Activated CD8-positive, alpha-beta T cell treated with anti-CD3 and anti-CD28 coated beads, Interleukin-2, amount 10 ng/mL, durations not matched to agents 7 days and 5 days (primary cell): ENCODE measurements around the gene DNAJC11. TPM values are rescaled to one million over a fixed set of nuclear protein-coding genes. Genes with fewer than 3 reads are reported as not detected.

ENCODE experiments used
- ATAC-seq: fragments of 150-1000 bp; cut with Tn5 transposase; one replicate; pipeline ENCODE4 v1.10.0; 2021; ENCODE audit warnings: moderate library complexity
- CTCF ChIA-PET: fragments of 350-600 bp; sonication (Branson Sonifier 250); formaldehyde crosslinking; loops from one replicate; lab custom pipeline; 2021; ENCODE audit warnings: antibody characterized with exemption; lab: Charles Lee
- POLR2A ChIA-PET: fragments of 350-600 bp; sonication (Branson Sonifier 250); formaldehyde crosslinking; loops from one replicate; lab custom pipeline; 2021; ENCODE audit warnings: antibody characterized with exemption; lab: Charles Lee
- DNase-seq: peaks from one replicate; pipeline ENCODE4 v3.0.0-alpha.2; 2020
- H3K27ac Mint-ChIP-seq: one replicate; pipeline ENCODE4 v1.8.0; 2021; ENCODE audit warnings: mild to moderate bottlenecking, mixed read lengths
- H3K27me3 Mint-ChIP-seq: one replicate; pipeline ENCODE4 v1.8.0; 2021; ENCODE audit warnings: low read depth, mixed read lengths
- H3K36me3 Mint-ChIP-seq: one replicate; pipeline ENCODE4 v1.8.0; 2021; ENCODE audit warnings: low read depth, mixed read lengths
- H3K4me1 Mint-ChIP-seq: one replicate; pipeline ENCODE4 v1.8.0; 2021; ENCODE audit warnings: low read depth, mixed read lengths
- H3K4me3 Mint-ChIP-seq: one replicate; pipeline ENCODE4 v1.8.0; 2021; ENCODE audit warnings: mild to moderate bottlenecking, mixed read lengths
- H3K9me3 Mint-ChIP-seq: one replicate; pipeline ENCODE4 v1.8.0; 2022; ENCODE audit warnings: mixed read lengths; ENCODE audit not compliant: insufficient read depth
- total RNA-seq, 2 experiments: library from RNA; stranded (reverse); gene quantifications; one replicate each; pipeline ENCODE4 v1.2.3, GENCODE V29; 2021

The DNAJC11 gene
- total RNA-seq, 2 experiments from 2014 or later = 47.2 to 48.8 TPM

- no peak overlapping the region for H3K27ac Mint-ChIP-seq
- CTCF ChIA-PET = no interaction called here
- no peak for DNase-seq
- H3K4me3 Mint-ChIP-seq = no peak overlapping the region
- H3K9me3 Mint-ChIP-seq = no peaks in the 10 kb centered on the region
- POLR2A ChIA-PET = no interaction called here
- ATAC-seq = no peak
- no peaks in the 10 kb centered on the region for H3K27me3 Mint-ChIP-seq
- no peaks in the 10 kb centered on the region for H3K36me3 Mint-ChIP-seq
- peaks cover 12% of the 10 kb centered on the region for H3K4me1 Mint-ChIP-seq
Measured at GRCh38 chr1:6694121-6694713, 7.4 kb downstream of the DNAJC11 start.

GRCh38 chr1:6692956-6693355, 8.7 kb downstream of the DNAJC11 start:
- Mint-ChIP-seq H3K27ac (no peak overlapping the region), H3K27me3 (no peaks in the 10 kb centered on the region), H3K4me1 (peaks cover 18% of the 10 kb centered on the region), H3K36me3 (no peaks in the 10 kb centered on the region), H3K9me3 (no peaks in the 10 kb centered on the region), H3K4me3 (no peak overlapping the region)
- ATAC-seq (no peak), DNase-seq (no peak)
- ChIA-PET POLR2A (no interaction called here), CTCF (no interaction called here)

- no peaks in the 10 kb centered on the region for H3K9me3 Mint-ChIP-seq
- no peaks in the 10 kb centered on the region for H3K27me3 Mint-ChIP-seq
- POLR2A ChIA-PET = no interaction called here
Measured at GRCh38 chr1:6691507-6691906, 10.1 kb downstream of the DNAJC11 start.

GRCh38 chr1:6690186-6690585, 11.4 kb downstream of the DNAJC11 start:
- POLR2A ChIA-PET = no interaction called here
- peaks cover 18% of the 10 kb centered on the region for H3K4me1 Mint-ChIP-seq
- H3K27me3 Mint-ChIP-seq = no peaks in the 10 kb centered on the region
- DNase-seq = no peak
- ATAC-seq = no peak
- no peaks in the 10 kb centered on the region for H3K9me3 Mint-ChIP-seq
- H3K27ac Mint-ChIP-seq = no peak overlapping the region
- CTCF ChIA-PET = interaction anchor here (0.9 to 1.0 kb wide), 2 partner anchors 11 to 14 kb away, joined by 3 read pairs; partner anchors contain the start of gene DNAJC11
- no peak overlapping the region for H3K4me3 Mint-ChIP-seq
- no peaks in the 10 kb centered on the region for H3K36me3 Mint-ChIP-seq

More at GRCh38 chr1:6691507-6691906, 10.1 kb downstream of the DNAJC11 start:
- ATAC-seq (no peak), DNase-seq (no peak)
- H3K4me1 Mint-ChIP-seq = peaks cover 18% of the 10 kb centered on the region
- H3K27ac Mint-ChIP-seq = no peak overlapping the region
- H3K36me3 Mint-ChIP-seq = no peaks in the 10 kb centered on the region
- CTCF ChIA-PET = interaction anchor here (1.2 kb wide), 1 partner anchor 10 kb away, joined by 5 read pairs; the partner anchor contains the start of gene DNAJC11
- no peak overlapping the region for H3K4me3 Mint-ChIP-seq

- ATAC-seq (no peak), DNase-seq (no peak)
- Mint-ChIP-seq H3K9me3 (no peaks in the 10 kb centered on the region), H3K4me1 (peaks cover 18% of the 10 kb centered on the region), H3K27ac (no peak overlapping the region), H3K36me3 (no peaks in the 10 kb centered on the region), H3K4me3 (no peak overlapping the region), H3K27me3 (no peaks in the 10 kb centered on the region)
- POLR2A ChIA-PET = no interaction called here
- CTCF ChIA-PET = interaction anchor here (0.6 kb wide), 1 partner anchor 13 kb away, joined by 3 read pairs; the partner anchor contains the start of gene DNAJC11
Measured at GRCh38 chr1:6688757-6689156, 12.9 kb downstream of the DNAJC11 start.

GRCh38 chr1:6688001-6688400, 13.6 kb downstream of the DNAJC11 start:
- ATAC-seq (no peak), DNase-seq (no peak)
- ChIA-PET POLR2A (no interaction called here), CTCF (interaction anchor here (1.7 kb wide), 1 partner anchor 13 kb away, joined by 3 read pairs; the partner anchor contains the start of gene DNAJC11)
- no peak overlapping the region for H3K27ac Mint-ChIP-seq
- H3K9me3 Mint-ChIP-seq = no peaks in the 10 kb centered on the region
- H3K27me3 Mint-ChIP-seq = no peaks in the 10 kb centered on the region
- H3K4me3 Mint-ChIP-seq = no peak overlapping the region
- H3K4me1 Mint-ChIP-seq = peaks cover 18% of the 10 kb centered on the region
- H3K36me3 Mint-ChIP-seq = peaks cover 1% of the 10 kb centered on the region

- ATAC-seq (no peak), DNase-seq (no peak)
- Mint-ChIP-seq H3K4me3 (no peak overlapping the region), H3K27me3 (no peaks in the 10 kb centered on the region), H3K27ac (no peak overlapping the region), H3K36me3 (peaks cover 2% of the 10 kb centered on the region), H3K4me1 (peaks cover 18% of the 10 kb centered on the region), H3K9me3 (no peaks in the 10 kb centered on the region)
- ChIA-PET POLR2A (no interaction called here), CTCF (interaction anchor here (0.7 to 1.7 kb wide), 3 partner anchors 11 to 15 kb away, joined by 3 to 4 read pairs (median 3); partner anchors contain the start of gene DNAJC11)
Measured at GRCh38 chr1:6686294-6686693, 15.3 kb downstream of the DNAJC11 start.

GRCh38 chr1:6685381-6685780, 16.2 kb downstream of the DNAJC11 start:
- Mint-ChIP-seq H3K27me3 (no peaks in the 10 kb centered on the region), H3K27ac (no peak overlapping the region), H3K4me1 (peaks cover 18% of the 10 kb centered on the region), H3K36me3 (peaks cover 2% of the 10 kb centered on the region), H3K4me3 (no peak overlapping the region), H3K9me3 (no peaks in the 10 kb centered on the region)
- ATAC-seq = no peak
- POLR2A ChIA-PET = no interaction called here
- DNase-seq = no peak
- CTCF ChIA-PET = interaction anchor here (1.2 kb wide), 1 partner anchor 16 kb away, joined by 4 read pairs; the partner anchor contains the start of gene DNAJC11

- no peaks in the 10 kb centered on the region for H3K9me3 Mint-ChIP-seq
- DNase-seq (no peak), ATAC-seq (no peak)
- H3K27me3 Mint-ChIP-seq = no peaks in the 10 kb centered on the region
- H3K4me3 Mint-ChIP-seq = no peak overlapping the region
- H3K36me3 Mint-ChIP-seq = peaks cover 14% of the 10 kb centered on the region
- H3K4me1 Mint-ChIP-seq = peaks cover 4% of the 10 kb centered on the region
- ChIA-PET POLR2A (no interaction called here), CTCF (no interaction called here)
- H3K27ac Mint-ChIP-seq = no peak overlapping the region
Measured at GRCh38 chr1:6683434-6683833, 18.2 kb downstream of the DNAJC11 start.

- no peak overlapping the region for H3K27ac Mint-ChIP-seq
- CTCF ChIA-PET = no interaction called here
Measured at GRCh38 chr1:6675941-6676340, 25.7 kb downstream of the DNAJC11 start.

GRCh38 chr1:6674771-6675170, 26.8 kb downstream of the DNAJC11 start:
- no peaks in the 10 kb centered on the region for H3K27me3 Mint-ChIP-seq
- ChIA-PET POLR2A (no interaction called here), CTCF (interaction anchor here (0.7 to 1.2 kb wide), 2 partner anchors 12 to 27 kb away, joined by 3 to 4 read pairs; partner anchors contain the start of gene DNAJC11)
- DNase-seq (no peak), ATAC-seq (no peak)
- H3K9me3 Mint-ChIP-seq = no peaks in the 10 kb centered on the region
- H3K4me3 Mint-ChIP-seq = no peak overlapping the region
- no peaks in the 10 kb centered on the region for H3K4me1 Mint-ChIP-seq
- H3K27ac Mint-ChIP-seq = no peak overlapping the region
- H3K36me3 Mint-ChIP-seq = peaks cover 30% of the 10 kb centered on the region

More at GRCh38 chr1:6675941-6676340, 25.7 kb downstream of the DNAJC11 start:
- Mint-ChIP-seq H3K4me3 (no peak overlapping the region), H3K4me1 (no peaks in the 10 kb centered on the region), H3K36me3 (peaks cover 31% of the 10 kb centered on the region), H3K9me3 (no peaks in the 10 kb centered on the region), H3K27me3 (no peaks in the 10 kb centered on the region)
- DNase-seq (no peak), ATAC-seq (no peak)
- POLR2A ChIA-PET = no interaction called here

GRCh38 chr1:6673816-6674398, 27.7 kb downstream of the DNAJC11 start:
- ATAC-seq (no peak), DNase-seq (no peak)
- ChIA-PET POLR2A (no interaction called here), CTCF (interaction anchor here (0.7 to 1.3 kb wide), 3 partner anchors 28 kb away, joined by 3 to 5 read pairs (median 4); partner anchors contain the start of gene DNAJC11)
- no peak overlapping the region for H3K27ac Mint-ChIP-seq
- no peak overlapping the region for H3K4me3 Mint-ChIP-seq
- peaks cover 24% of the 10 kb centered on the region for H3K36me3 Mint-ChIP-seq
- no peaks in the 10 kb centered on the region for H3K27me3 Mint-ChIP-seq
- no peaks in the 10 kb centered on the region for H3K4me1 Mint-ChIP-seq
- H3K9me3 Mint-ChIP-seq = no peaks in the 10 kb centered on the region
